PC-3 (cell line): ENCODE results near the gene APBA1. TPM values are rescaled to one million over a fixed set of nuclear protein-coding genes. Genes with fewer than 3 reads are reported as not detected.
A peak's percentile ranks its signal among the peaks of the same experiment; 100 is the strongest.

Source experiments
- ATAC-seq: fragments of 200-7000 bp; cut with Tn5 transposase; 2 replicates; pipeline ENCODE4 v1.9.1; 2020; ENCODE audit warnings: mild to moderate bottlenecking, moderate library complexity
- BruUV-seq: library from RNA; stranded (reverse); fragments of 400-500 nt; replicated peaks from 2 replicates; lab custom pipeline; 2021; lab: Mats Ljungman, UMichigan
- CTCF ChIA-PET: fragments of 300-600 bp; sonication (Branson Sonifier 250); formaldehyde crosslinking; loops from one replicate; lab custom pipeline; 2022; ENCODE audit warnings: antibody characterized with exemption; lab: Charles Lee
- POLR2A ChIA-PET: fragments of 300-600 bp; sonication (Branson Sonifier 250); formaldehyde crosslinking; loops from one replicate; lab custom pipeline; 2022; ENCODE audit warnings: antibody characterized with exemption; ENCODE audit not compliant: unreplicated experiment; lab: Charles Lee
- DNase-seq: peaks from one replicate; pipeline ENCODE4 v3.0.0-alpha.2; 2015
- H2AFZ ChIP-seq: fragments of 300-600 bp; sonication (generic); 2 replicates; pipeline ENCODE4 v1.6.0; 2016; ENCODE audit warnings: antibody characterized with exemption, low read length
- H3F3A ChIP-seq: fragments of 300-600 bp; sonication (generic); one replicate; pipeline ENCODE4 v1.6.0; 2017; ENCODE audit warnings: antibody characterized with exemption, low read length, control low read depth, mild to moderate bottlenecking; ENCODE audit not compliant: unreplicated experiment
- H3K27ac ChIP-seq: fragments of 300-600 bp; sonication (generic); 2 replicates; pipeline ENCODE4 v1.5.1; 2016; ENCODE audit warnings: mild to moderate bottlenecking, low read length
- H3K27me3 ChIP-seq: fragments of 300-600 bp; sonication (generic); 2 replicates; pipeline ENCODE4 v1.6.1; 2016; ENCODE audit warnings: low read length, mixed read lengths
- H3K36me3 ChIP-seq: fragments of 300-600 bp; sonication (generic); 2 replicates; pipeline ENCODE4 v1.6.1; 2016; ENCODE audit warnings: low read depth, mixed run types, low read length, mixed read lengths
- H3K4me1 ChIP-seq: fragments of 300-600 bp; sonication (generic); 2 replicates; pipeline ENCODE4 v1.5.1; 2016; ENCODE audit warnings: low read length; ENCODE audit not compliant: insufficient read depth
- H3K4me2 ChIP-seq: fragments of 300-600 bp; sonication (generic); 2 replicates; pipeline ENCODE4 v1.6.0; 2016; ENCODE audit warnings: low read length
- H3K4me3 ChIP-seq: fragments of 300-600 bp; sonication (generic); 2 replicates; pipeline ENCODE4 v1.5.1; 2016; ENCODE audit warnings: mild to moderate bottlenecking, low read length, mixed read lengths
- H3K79me2 ChIP-seq: fragments of 300-600 bp; sonication (generic); 2 replicates; pipeline ENCODE4 v1.6.1; 2017; ENCODE audit warnings: low read length, mixed read lengths
- H3K9ac ChIP-seq: fragments of 300-600 bp; sonication (generic); 2 replicates; pipeline ENCODE4 v1.6.0; 2016; ENCODE audit warnings: mild to moderate bottlenecking, low read length
- H3K9me2 ChIP-seq: fragments of 300-600 bp; sonication (generic); replicated peaks from 2 replicates; pipeline ENCODE4 v1.6.1; 2016; ENCODE audit warnings: mixed run types, low read length, mixed read lengths
- H3K9me3 ChIP-seq: fragments of 300-600 bp; sonication (generic); 2 replicates; pipeline ENCODE4 v1.6.1; 2016; ENCODE audit warnings: low read length, mixed read lengths
- H4K20me1 ChIP-seq: fragments of 300-600 bp; sonication (generic); 2 replicates; pipeline ENCODE4 v1.6.1; 2016; ENCODE audit warnings: low read length, mixed read lengths
- CTCF ChIP-seq: fragments of 300-600 bp; sonication (generic); conservative IDR thresholded peaks from 2 replicates; pipeline ENCODE4 v1.5.1; 2017; ENCODE audit warnings: antibody characterized with exemption, low read depth, mild to moderate bottlenecking, low read length
- EZH2 ChIP-seq: fragments of 300-600 bp; sonication (generic); IDR thresholded peaks from one replicate; pipeline ENCODE4 v1.6.1; 2017; ENCODE audit warnings: antibody characterized with exemption, mild to moderate bottlenecking, low read length; ENCODE audit not compliant: unreplicated experiment
- EZH2phosphoT487 ChIP-seq: fragments of 300-600 bp; sonication (generic); IDR thresholded peaks from 2 replicates; pipeline ENCODE4 v1.6.1; 2018; ENCODE audit warnings: mild to moderate bottlenecking, antibody characterized with exemption, low read length, borderline replicate concordance
- intact Hi-C: fragments of 100-400 bp; cut with micrococcal nuclease; formaldehyde crosslinking; loops from 2 replicates; pipeline ENCODE4 v1.9.0; 2023
- total RNA-seq: library from RNA; depleted of rRNA; stranded (reverse); fragments of >200 nt; gene quantifications from 2 replicates; pipeline ENCODE4 v1.2.3, GENCODE V29; 2014

Gene APBA1
- total RNA-seq, 1 experiment from 2014 or later = 0.07 TPM

GRCh38 chr9:69675563-69675962 lies 3.4 kb upstream of the APBA1 start:
- Histone ChIP-seq H3K9ac (no peak overlapping the region), H3K4me2 (peak overlapping the region; percentile 63), H3F3A (no peaks in the 10 kb centered on the region), H3K36me3 (no peaks in the 10 kb centered on the region), H3K9me3 (no peaks in the 10 kb centered on the region), H2AFZ (no peak overlapping the region), H3K79me2 (no peaks in the 10 kb centered on the region), H3K27ac (peak overlapping the region; percentile 13; the same call in 1 of the 2 replicates), H3K9me2 (no peaks in the 10 kb centered on the region), H3K4me3 (no peak overlapping the region), H4K20me1 (no peaks in the 10 kb centered on the region), H3K27me3 (no peaks in the 10 kb centered on the region), H3K4me1 (peaks cover 20% of the 10 kb centered on the region)
- intact Hi-C loops = loop anchor here (10.0 kb wide), 3 partner anchors 79 to 259 kb away; no protein-coding TSS in a partner anchor
- ATAC-seq (no peak), DNase-seq (peak; percentile 11)
- BruUV-seq = no TSS peak
- CTCF ChIA-PET = no interaction called here
- TF ChIP-seq EZH2phosphoT487 = no peak
- no peak for TF ChIP-seq EZH2
- no peak for TF ChIP-seq CTCF
- POLR2A ChIA-PET = no interaction called here

- H3K4me1 ChIP-seq = peaks cover 20% of the 10 kb centered on the region
- no peaks in the 10 kb centered on the region for H4K20me1 ChIP-seq
- TF ChIP-seq EZH2 = no peak
- TF ChIP-seq CTCF = no peak
- no peak for TF ChIP-seq EZH2phosphoT487
- DNase-seq (peak; percentile 53), ATAC-seq (no peak)
- no peaks in the 10 kb centered on the region for H3K79me2 ChIP-seq
- no peak overlapping the region for H3K9ac ChIP-seq
- no peaks in the 10 kb centered on the region for H3K27me3 ChIP-seq
- H3K4me3 ChIP-seq = peak overlapping the region; percentile 27; the same call in 1 of the 2 replicates
- intact Hi-C loops = loop anchor here (10.0 kb wide), 3 partner anchors 80 to 260 kb away; no protein-coding TSS in a partner anchor
- peak overlapping the region; percentile 13; the same call in 1 of the 2 replicates for H3K27ac ChIP-seq
- H3K9me3 ChIP-seq = no peaks in the 10 kb centered on the region
- CTCF ChIA-PET = no interaction called here
- POLR2A ChIA-PET = no interaction called here
- no peaks in the 10 kb centered on the region for H3F3A ChIP-seq
- no TSS peak for BruUV-seq
- no peaks in the 10 kb centered on the region for H3K9me2 ChIP-seq
- H3K36me3 ChIP-seq = no peaks in the 10 kb centered on the region
- peak overlapping the region; percentile 63 for H3K4me2 ChIP-seq
- peak overlapping the region; percentile 63; the same call in 1 of the 2 replicates for H2AFZ ChIP-seq
Measured at GRCh38 chr9:69674716-69675438, 2.7 kb upstream of the APBA1 start.
